Neural cell (in vitro differentiated cells): Measurements from ENCODE around the gene PPFIA1.

Experiments used
- EP300 ChIP-seq: fragments of 450-650 bp; conservative IDR thresholded peaks from 2 replicates; pipeline ENCODE4 v1.6.1; 2014; ENCODE audit warnings: antibody characterized with exemption, mild to moderate bottlenecking, moderate library complexity; ENCODE audit not compliant: poor library complexity, severe bottlenecking
- POLR2AphosphoS5 ChIP-seq: IDR thresholded peaks from 2 replicates; pipeline ENCODE4 v1.6.1; 2012
- RAD21 ChIP-seq: fragments of 450-650 bp; conservative IDR thresholded peaks from 2 replicates; pipeline ENCODE4 v1.6.1; 2014; ENCODE audit warnings: antibody characterized with exemption, mild to moderate bottlenecking, moderate library complexity
- TAF1 ChIP-seq: IDR thresholded peaks from 2 replicates; pipeline ENCODE4 v1.6.1; 2012; ENCODE audit warnings: low read depth
- TF ChIP-seq, protein P1 (sequence below): fragments of 450-650 bp; IDR thresholded peaks from 2 replicates; pipeline ENCODE4 v1.5.1; 2014; ENCODE audit warnings: antibody characterized with exemption, mild to moderate bottlenecking, moderate library complexity; ENCODE audit not compliant: poor library complexity, severe bottlenecking
- TF ChIP-seq, protein P2 (sequence below): IDR thresholded peaks from 2 replicates; pipeline ENCODE4 v1.6.1; 2012; ENCODE audit warnings: borderline replicate concordance

DNA sequence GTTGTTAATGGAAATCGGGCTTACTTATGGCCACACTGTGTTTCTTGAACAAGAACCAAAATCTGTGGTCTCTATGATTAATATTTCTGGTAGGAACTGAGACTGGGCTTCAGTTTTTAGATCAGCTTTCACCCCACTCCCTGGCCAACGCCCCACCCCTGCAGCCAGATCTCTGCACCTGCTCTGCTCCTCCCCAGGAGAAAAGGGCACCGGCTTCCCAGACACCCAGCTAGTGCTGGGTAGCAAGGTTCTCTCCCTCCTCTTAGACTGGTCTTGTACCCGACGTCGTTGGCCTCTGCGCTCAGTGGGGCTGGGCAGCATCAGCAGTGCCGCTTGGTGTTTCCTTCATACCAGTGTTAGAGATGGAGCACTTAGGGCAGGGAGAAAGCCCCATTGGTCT, 110.9 kb downstream of the PPFIA1 start:
- TF ChIP-seq, protein P1, sequence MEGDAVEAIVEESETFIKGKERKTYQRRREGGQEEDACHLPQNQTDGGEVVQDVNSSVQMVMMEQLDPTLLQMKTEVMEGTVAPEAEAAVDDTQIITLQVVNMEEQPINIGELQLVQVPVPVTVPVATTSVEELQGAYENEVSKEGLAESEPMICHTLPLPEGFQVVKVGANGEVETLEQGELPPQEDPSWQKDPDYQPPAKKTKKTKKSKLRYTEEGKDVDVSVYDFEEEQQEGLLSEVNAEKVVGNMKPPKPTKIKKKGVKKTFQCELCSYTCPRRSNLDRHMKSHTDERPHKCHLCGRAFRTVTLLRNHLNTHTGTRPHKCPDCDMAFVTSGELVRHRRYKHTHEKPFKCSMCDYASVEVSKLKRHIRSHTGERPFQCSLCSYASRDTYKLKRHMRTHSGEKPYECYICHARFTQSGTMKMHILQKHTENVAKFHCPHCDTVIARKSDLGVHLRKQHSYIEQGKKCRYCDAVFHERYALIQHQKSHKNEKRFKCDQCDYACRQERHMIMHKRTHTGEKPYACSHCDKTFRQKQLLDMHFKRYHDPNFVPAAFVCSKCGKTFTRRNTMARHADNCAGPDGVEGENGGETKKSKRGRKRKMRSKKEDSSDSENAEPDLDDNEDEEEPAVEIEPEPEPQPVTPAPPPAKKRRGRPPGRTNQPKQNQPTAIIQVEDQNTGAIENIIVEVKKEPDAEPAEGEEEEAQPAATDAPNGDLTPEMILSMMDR: no peak
- no peak for TF ChIP-seq RAD21
- no peak for TF ChIP-seq TAF1
- no peak for TF ChIP-seq POLR2AphosphoS5
- no peak for TF ChIP-seq EP300
- TF ChIP-seq, protein P2, sequence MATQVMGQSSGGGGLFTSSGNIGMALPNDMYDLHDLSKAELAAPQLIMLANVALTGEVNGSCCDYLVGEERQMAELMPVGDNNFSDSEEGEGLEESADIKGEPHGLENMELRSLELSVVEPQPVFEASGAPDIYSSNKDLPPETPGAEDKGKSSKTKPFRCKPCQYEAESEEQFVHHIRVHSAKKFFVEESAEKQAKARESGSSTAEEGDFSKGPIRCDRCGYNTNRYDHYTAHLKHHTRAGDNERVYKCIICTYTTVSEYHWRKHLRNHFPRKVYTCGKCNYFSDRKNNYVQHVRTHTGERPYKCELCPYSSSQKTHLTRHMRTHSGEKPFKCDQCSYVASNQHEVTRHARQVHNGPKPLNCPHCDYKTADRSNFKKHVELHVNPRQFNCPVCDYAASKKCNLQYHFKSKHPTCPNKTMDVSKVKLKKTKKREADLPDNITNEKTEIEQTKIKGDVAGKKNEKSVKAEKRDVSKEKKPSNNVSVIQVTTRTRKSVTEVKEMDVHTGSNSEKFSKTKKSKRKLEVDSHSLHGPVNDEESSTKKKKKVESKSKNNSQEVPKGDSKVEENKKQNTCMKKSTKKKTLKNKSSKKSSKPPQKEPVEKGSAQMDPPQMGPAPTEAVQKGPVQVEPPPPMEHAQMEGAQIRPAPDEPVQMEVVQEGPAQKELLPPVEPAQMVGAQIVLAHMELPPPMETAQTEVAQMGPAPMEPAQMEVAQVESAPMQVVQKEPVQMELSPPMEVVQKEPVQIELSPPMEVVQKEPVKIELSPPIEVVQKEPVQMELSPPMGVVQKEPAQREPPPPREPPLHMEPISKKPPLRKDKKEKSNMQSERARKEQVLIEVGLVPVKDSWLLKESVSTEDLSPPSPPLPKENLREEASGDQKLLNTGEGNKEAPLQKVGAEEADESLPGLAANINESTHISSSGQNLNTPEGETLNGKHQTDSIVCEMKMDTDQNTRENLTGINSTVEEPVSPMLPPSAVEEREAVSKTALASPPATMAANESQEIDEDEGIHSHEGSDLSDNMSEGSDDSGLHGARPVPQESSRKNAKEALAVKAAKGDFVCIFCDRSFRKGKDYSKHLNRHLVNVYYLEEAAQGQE: no peak
